ENCODE results near the gene NINJ2. TPM values are rescaled to one million over a fixed set of nuclear protein-coding genes. Genes with fewer than 3 reads are reported as not detected.

The NINJ2 gene
- total RNA-seq, 2 experiments from 2014 or later, result 8.0 to 10.6 TPM

GRCh38 chr12:533718-534117, 129.5 kb downstream of the NINJ2 start:
- no peak overlapping the region for H3K4me3 Mint-ChIP-seq
- DNase-seq (no peak), ATAC-seq (no peak)
- no peak overlapping the region for H3K27ac Mint-ChIP-seq
- peaks cover 6% of the 10 kb centered on the region for H3K9me3 Mint-ChIP-seq (ENCODE audit: insufficient read depth)
- CTCF ChIA-PET, result interaction anchor here (1.5 to 4.0 kb wide), 2 partner anchors 14 to 56 kb away, joined by 3 to 21 read pairs; no protein-coding TSS in a partner anchor
- no peaks in the 10 kb centered on the region for H3K27me3 Mint-ChIP-seq (ENCODE audit: low read depth)
- POLR2A ChIA-PET, result no interaction called here
- H3K4me1 Mint-ChIP-seq (ENCODE audit: low read depth), result peaks cover 3% of the 10 kb centered on the region
- H3K36me3 Mint-ChIP-seq (ENCODE audit: low read depth), result no peaks in the 10 kb centered on the region

- Mint-ChIP-seq H3K27me3 (ENCODE audit: low read depth) (no peaks in the 10 kb centered on the region), H3K27ac (no peak overlapping the region), H3K4me1 (ENCODE audit: low read depth) (no peaks in the 10 kb centered on the region), H3K4me3 (no peak overlapping the region), H3K9me3 (ENCODE audit: insufficient read depth) (peaks cover 6% of the 10 kb centered on the region), H3K36me3 (ENCODE audit: low read depth) (no peaks in the 10 kb centered on the region)
- ChIA-PET POLR2A (no interaction called here), CTCF (interaction anchor here (1.5 kb wide), 1 partner anchor 56 kb away, joined by 3 read pairs; no protein-coding TSS in a partner anchor)
- ATAC-seq, result no peak
- DNase-seq, result no peak
Observed at GRCh38 chr12:532908-533565, 130.2 kb downstream of the NINJ2 start.

- Mint-ChIP-seq H3K36me3 (ENCODE audit: low read depth) (no peaks in the 10 kb centered on the region), H3K9me3 (ENCODE audit: insufficient read depth) (peaks cover 6% of the 10 kb centered on the region), H3K4me3 (no peak overlapping the region), H3K27me3 (ENCODE audit: low read depth) (no peaks in the 10 kb centered on the region), H3K4me1 (ENCODE audit: low read depth) (no peaks in the 10 kb centered on the region), H3K27ac (no peak overlapping the region)
- ATAC-seq, result no peak
- ChIA-PET POLR2A (no interaction called here), CTCF (no interaction called here)
- DNase-seq, result no peak
Observed at GRCh38 chr12:531951-532585, 131.2 kb downstream of the NINJ2 start.

GRCh38 chr12:530821-531220, 132.4 kb downstream of the NINJ2 start:
- POLR2A ChIA-PET, result no interaction called here
- Mint-ChIP-seq H3K4me1 (ENCODE audit: low read depth) (no peaks in the 10 kb centered on the region), H3K9me3 (ENCODE audit: insufficient read depth) (peaks cover 6% of the 10 kb centered on the region), H3K4me3 (no peak overlapping the region), H3K27ac (no peak overlapping the region), H3K36me3 (ENCODE audit: low read depth) (no peaks in the 10 kb centered on the region), H3K27me3 (ENCODE audit: low read depth) (no peaks in the 10 kb centered on the region)
- no peak for DNase-seq
- no peak for ATAC-seq
- CTCF ChIA-PET, result no interaction called here

GRCh38 chr12:530308-530707, 132.9 kb downstream of the NINJ2 start:
- Mint-ChIP-seq H3K36me3 (ENCODE audit: low read depth) (no peaks in the 10 kb centered on the region), H3K9me3 (ENCODE audit: insufficient read depth) (peaks cover 6% of the 10 kb centered on the region), H3K27ac (no peak overlapping the region), H3K4me1 (ENCODE audit: low read depth) (no peaks in the 10 kb centered on the region), H3K27me3 (ENCODE audit: low read depth) (no peaks in the 10 kb centered on the region), H3K4me3 (no peak overlapping the region)
- no peak for DNase-seq
- ATAC-seq, result no peak
- ChIA-PET POLR2A (no interaction called here), CTCF (no interaction called here)

GRCh38 chr12:527729-528128, 135.5 kb downstream of the NINJ2 start:
- Mint-ChIP-seq H3K27ac (no peak overlapping the region), H3K27me3 (ENCODE audit: low read depth) (no peaks in the 10 kb centered on the region), H3K9me3 (ENCODE audit: insufficient read depth) (peaks cover 6% of the 10 kb centered on the region), H3K4me1 (ENCODE audit: low read depth) (no peaks in the 10 kb centered on the region), H3K4me3 (no peak overlapping the region), H3K36me3 (ENCODE audit: low read depth) (no peaks in the 10 kb centered on the region)
- CTCF ChIA-PET, result interaction anchor here (0.7 kb wide), 1 partner anchor 9 kb away, joined by 3 read pairs; no protein-coding TSS in a partner anchor
- POLR2A ChIA-PET, result no interaction called here
- no peak for DNase-seq
- ATAC-seq, result no peak

- no peak for DNase-seq
- POLR2A ChIA-PET, result no interaction called here
- H3K36me3 Mint-ChIP-seq (ENCODE audit: low read depth), result no peaks in the 10 kb centered on the region
Observed at GRCh38 chr12:527241-527640, 136.0 kb downstream of the NINJ2 start.

GRCh38 chr12:526089-526488, 137.2 kb downstream of the NINJ2 start:
- DNase-seq (no peak), ATAC-seq (no peak)
- no peak overlapping the region for H3K27ac Mint-ChIP-seq
- H3K27me3 Mint-ChIP-seq (ENCODE audit: low read depth), result no peaks in the 10 kb centered on the region
- H3K4me3 Mint-ChIP-seq, result no peak overlapping the region
- CTCF ChIA-PET, result no interaction called here
- H3K9me3 Mint-ChIP-seq (ENCODE audit: insufficient read depth), result peaks cover 6% of the 10 kb centered on the region
- no peaks in the 10 kb centered on the region for H3K36me3 Mint-ChIP-seq (ENCODE audit: low read depth)
- H3K4me1 Mint-ChIP-seq (ENCODE audit: low read depth), result no peaks in the 10 kb centered on the region
- POLR2A ChIA-PET, result no interaction called here

More at GRCh38 chr12:527241-527640, 136.0 kb downstream of the NINJ2 start:
- Mint-ChIP-seq H3K4me3 (no peak overlapping the region), H3K4me1 (ENCODE audit: low read depth) (no peaks in the 10 kb centered on the region), H3K27me3 (ENCODE audit: low read depth) (no peaks in the 10 kb centered on the region), H3K27ac (no peak overlapping the region), H3K9me3 (ENCODE audit: insufficient read depth) (peaks cover 6% of the 10 kb centered on the region)
- ATAC-seq, result no peak
- CTCF ChIA-PET, result interaction anchor here (0.7 kb wide), 1 partner anchor 9 kb away, joined by 3 read pairs; no protein-coding TSS in a partner anchor

- Mint-ChIP-seq H3K36me3 (ENCODE audit: low read depth) (no peaks in the 10 kb centered on the region), H3K9me3 (ENCODE audit: insufficient read depth) (no peaks in the 10 kb centered on the region), H3K27me3 (ENCODE audit: low read depth) (peaks cover 4% of the 10 kb centered on the region), H3K4me3 (no peak overlapping the region), H3K27ac (no peak overlapping the region), H3K4me1 (ENCODE audit: low read depth) (no peaks in the 10 kb centered on the region)
- DNase-seq, result no peak
- POLR2A ChIA-PET, result no interaction called here
- CTCF ChIA-PET, result interaction anchor here (1.0 kb wide), 1 partner anchor 23 kb away, joined by 3 read pairs; no protein-coding TSS in a partner anchor
- ATAC-seq, result no peak
Observed at GRCh38 chr12:524167-524951, 138.9 kb downstream of the NINJ2 start.

- no peak overlapping the region for H3K27ac Mint-ChIP-seq
- DNase-seq (no peak), ATAC-seq (no peak)
- no peaks in the 10 kb centered on the region for H3K36me3 Mint-ChIP-seq (ENCODE audit: low read depth)
- ChIA-PET CTCF (no interaction called here), POLR2A (no interaction called here)
- H3K27me3 Mint-ChIP-seq (ENCODE audit: low read depth), result peaks cover 4% of the 10 kb centered on the region
- no peaks in the 10 kb centered on the region for H3K9me3 Mint-ChIP-seq (ENCODE audit: insufficient read depth)
- H3K4me3 Mint-ChIP-seq, result no peak overlapping the region
- no peaks in the 10 kb centered on the region for H3K4me1 Mint-ChIP-seq (ENCODE audit: low read depth)
Observed at GRCh38 chr12:522692-523378, 140.4 kb downstream of the NINJ2 start.

GRCh38 chr12:520119-520518, 143.1 kb downstream of the NINJ2 start:
- POLR2A ChIA-PET, result no interaction called here
- DNase-seq (no peak), ATAC-seq (no peak)
- CTCF ChIA-PET, result no interaction called here
- Mint-ChIP-seq H3K4me3 (no peak overlapping the region), H3K4me1 (ENCODE audit: low read depth) (no peaks in the 10 kb centered on the region), H3K9me3 (ENCODE audit: insufficient read depth) (no peaks in the 10 kb centered on the region), H3K27ac (no peak overlapping the region), H3K36me3 (ENCODE audit: low read depth) (no peaks in the 10 kb centered on the region), H3K27me3 (ENCODE audit: low read depth) (peaks cover 4% of the 10 kb centered on the region)

- Mint-ChIP-seq H3K9me3 (ENCODE audit: insufficient read depth) (no peaks in the 10 kb centered on the region), H3K4me1 (ENCODE audit: low read depth) (no peaks in the 10 kb centered on the region), H3K27me3 (ENCODE audit: low read depth) (peaks cover 4% of the 10 kb centered on the region), H3K27ac (no peak overlapping the region), H3K36me3 (ENCODE audit: low read depth) (no peaks in the 10 kb centered on the region), H3K4me3 (no peak overlapping the region)
- POLR2A ChIA-PET, result no interaction called here
- DNase-seq, result no peak
- ATAC-seq, result no peak
- CTCF ChIA-PET, result no interaction called here
Observed at GRCh38 chr12:517538-517937, 145.7 kb downstream of the NINJ2 start.
